Mononuclear cell (primary cell): ENCODE results near the gene CITED4. TPM values are rescaled to one million over a fixed set of nuclear protein-coding genes. Genes with fewer than 3 reads are reported as not detected.

Experiments
- H3K27me3 ChIP-seq: 2 replicates; pipeline ENCODE4 v1.6.0; 2011; ENCODE audit warnings: low read length, control low read depth; ENCODE audit not compliant: insufficient read depth
- H3K4me1 ChIP-seq: 2 replicates; pipeline ENCODE4 v1.5.1; 2011; ENCODE audit warnings: mild to moderate bottlenecking, low read length, control low read depth; ENCODE audit not compliant: insufficient read depth
- H3K4me3 ChIP-seq: 2 replicates; pipeline ENCODE4 v1.5.1; 2011; ENCODE audit warnings: mild to moderate bottlenecking, low read length, moderate library complexity
- H3K9me3 ChIP-seq: 2 replicates; pipeline ENCODE4 v1.5.1; 2011; ENCODE audit warnings: low read depth, mild to moderate bottlenecking, control low read depth, low read length
- total RNA-seq: library from RNA; depleted of rRNA; stranded (reverse); fragments of >200 nt; gene quantifications from one replicate; pipeline ENCODE4 v1.2.3, GENCODE V29; 2012

Gene CITED4
- total RNA-seq, 1 donor = 14.4 TPM

DNA sequence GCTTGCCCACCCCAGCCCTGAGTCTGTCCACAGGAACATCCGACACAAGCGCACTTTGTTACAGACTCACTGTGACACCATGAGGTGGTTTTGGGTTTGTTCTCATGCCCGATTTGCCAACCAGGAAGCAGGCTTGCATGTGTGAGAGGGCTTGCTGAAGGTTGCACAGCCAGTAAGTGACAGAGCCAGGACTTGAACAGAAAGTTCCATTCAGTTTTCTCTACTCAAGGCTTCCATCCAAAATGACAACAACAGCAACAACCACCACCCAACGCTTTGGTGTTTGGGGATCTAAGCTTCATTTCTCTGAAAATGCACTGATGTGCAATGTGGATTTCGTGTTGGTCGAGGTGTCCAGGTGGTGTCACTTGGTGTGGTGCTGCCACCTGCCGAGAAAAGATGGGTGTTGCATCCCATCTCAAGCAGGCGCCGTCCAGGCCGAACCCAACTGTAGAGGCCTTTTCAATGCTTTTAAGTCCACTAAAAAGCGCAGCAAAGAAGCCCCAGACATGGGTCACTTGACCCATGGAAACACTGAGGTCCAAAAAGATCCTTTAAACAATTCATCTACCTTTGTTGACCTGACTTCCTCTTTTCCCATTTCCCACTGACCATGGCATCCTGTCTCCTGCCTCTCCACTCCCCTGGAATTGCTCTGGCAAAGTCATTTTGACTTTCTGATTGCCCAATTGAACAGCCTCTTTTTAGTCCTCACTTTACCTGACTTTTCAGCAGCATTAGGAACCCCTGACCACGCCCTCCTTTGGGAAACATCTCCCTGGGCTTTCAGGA is 12.2 kb downstream of the CITED4 start:
- Histone ChIP-seq H3K4me3 (no peak overlapping the region), H3K9me3 (no peaks in the 10 kb centered on the region), H3K27me3 (no peaks in the 10 kb centered on the region), H3K4me1 (peaks cover 17% of the 10 kb centered on the region)

DNA sequence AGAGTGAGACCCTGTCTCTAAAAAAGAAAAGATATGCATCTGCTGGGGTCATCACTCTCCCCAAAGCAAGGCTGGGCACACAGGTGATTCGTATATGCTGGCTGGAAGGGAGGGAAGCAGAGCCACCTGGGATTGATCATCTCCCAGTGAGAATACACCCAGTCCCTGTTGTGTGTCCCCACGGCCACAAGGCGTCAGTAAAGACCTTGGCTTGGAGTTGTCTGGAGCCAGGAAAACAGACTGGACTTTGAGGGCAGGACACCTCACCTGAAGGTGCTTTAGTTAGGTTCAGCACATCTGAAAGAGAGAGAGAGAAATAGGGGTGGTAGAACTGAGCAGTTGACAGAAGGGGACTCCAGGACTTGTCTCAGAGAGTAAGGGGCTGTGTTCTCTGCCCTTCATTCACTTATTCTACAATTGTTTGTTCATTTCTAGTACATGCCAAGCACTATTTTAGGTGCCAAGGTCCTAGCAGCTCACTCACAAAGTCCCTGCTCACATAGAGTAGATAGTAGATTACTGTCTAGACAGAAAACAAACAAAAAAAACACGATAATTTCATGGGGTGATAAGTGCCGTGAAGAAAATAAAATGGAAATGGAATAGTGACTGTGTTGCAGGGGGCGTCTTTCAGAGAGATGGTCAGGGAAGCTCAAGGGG is 13.5 kb downstream of the CITED4 start:
- H3K27me3 ChIP-seq = no peaks in the 10 kb centered on the region
- no peaks in the 10 kb centered on the region for H3K9me3 ChIP-seq
- H3K4me3 ChIP-seq = no peak overlapping the region
- H3K4me1 ChIP-seq = peaks cover 20% of the 10 kb centered on the region

DNA sequence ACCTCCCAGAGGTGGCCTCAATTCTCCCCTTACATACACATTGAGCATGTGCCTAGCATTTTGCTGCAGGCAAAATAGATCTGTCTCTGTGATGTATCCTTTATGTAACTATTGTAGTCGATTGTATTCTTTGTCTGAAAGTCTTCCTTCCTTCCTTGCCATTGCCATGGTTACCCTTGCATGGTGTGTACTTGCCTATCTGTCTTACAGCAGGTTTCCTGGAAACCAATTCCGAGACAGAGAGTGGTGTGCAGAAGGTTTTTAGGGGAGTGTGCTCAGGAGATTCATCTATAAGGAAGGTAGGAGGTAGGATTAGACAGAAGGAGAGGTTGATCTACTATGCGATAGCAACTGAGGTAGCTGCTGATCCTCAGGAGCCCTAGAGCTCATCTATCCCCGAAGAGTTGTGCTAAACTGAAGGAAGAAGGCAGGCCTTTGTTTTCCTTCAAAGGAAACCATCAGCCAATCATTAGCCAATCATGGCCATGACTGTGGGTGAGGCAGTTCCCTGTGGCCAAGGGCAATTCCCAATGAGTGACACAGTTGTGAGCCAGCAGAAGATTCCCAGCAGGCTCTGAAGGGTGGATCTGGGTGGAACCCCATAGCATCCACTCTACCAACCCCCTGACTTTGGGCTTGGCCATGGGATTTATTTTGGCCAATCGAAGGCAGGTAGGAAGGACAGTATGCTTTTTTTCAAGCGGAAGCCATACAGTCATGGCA is 15.0 kb downstream of the CITED4 start:
- peaks cover 20% of the 10 kb centered on the region for H3K4me1 ChIP-seq
- no peaks in the 10 kb centered on the region for H3K9me3 ChIP-seq

DNA sequence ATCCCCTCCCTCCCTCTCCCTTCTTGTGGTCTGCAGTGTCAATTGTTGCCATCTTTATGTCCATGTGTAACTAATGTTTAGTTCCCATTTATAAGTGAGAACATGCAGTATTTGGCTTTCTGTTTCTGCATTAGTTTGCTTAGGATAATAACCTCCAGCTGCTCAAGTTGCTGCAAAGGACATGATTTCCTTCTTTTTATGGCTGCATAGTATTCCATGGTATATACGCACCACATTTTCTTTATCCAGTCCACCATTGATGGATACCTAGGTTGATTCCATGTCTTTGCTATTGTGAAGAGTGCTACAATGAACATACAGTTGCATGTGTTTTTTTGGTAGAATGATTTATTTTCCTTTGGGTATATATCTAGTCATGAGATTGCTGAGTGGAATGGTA is 16.3 kb downstream of the CITED4 start:
- no peaks in the 10 kb centered on the region for H3K27me3 ChIP-seq
- no peak overlapping the region for H3K4me3 ChIP-seq
- no peaks in the 10 kb centered on the region for H3K9me3 ChIP-seq
- H3K4me1 ChIP-seq = peaks cover 25% of the 10 kb centered on the region

More for the DNA sequence above, 15.0 kb downstream of the CITED4 start:
- no peak overlapping the region for H3K4me3 ChIP-seq
- H3K27me3 ChIP-seq = no peaks in the 10 kb centered on the region

DNA sequence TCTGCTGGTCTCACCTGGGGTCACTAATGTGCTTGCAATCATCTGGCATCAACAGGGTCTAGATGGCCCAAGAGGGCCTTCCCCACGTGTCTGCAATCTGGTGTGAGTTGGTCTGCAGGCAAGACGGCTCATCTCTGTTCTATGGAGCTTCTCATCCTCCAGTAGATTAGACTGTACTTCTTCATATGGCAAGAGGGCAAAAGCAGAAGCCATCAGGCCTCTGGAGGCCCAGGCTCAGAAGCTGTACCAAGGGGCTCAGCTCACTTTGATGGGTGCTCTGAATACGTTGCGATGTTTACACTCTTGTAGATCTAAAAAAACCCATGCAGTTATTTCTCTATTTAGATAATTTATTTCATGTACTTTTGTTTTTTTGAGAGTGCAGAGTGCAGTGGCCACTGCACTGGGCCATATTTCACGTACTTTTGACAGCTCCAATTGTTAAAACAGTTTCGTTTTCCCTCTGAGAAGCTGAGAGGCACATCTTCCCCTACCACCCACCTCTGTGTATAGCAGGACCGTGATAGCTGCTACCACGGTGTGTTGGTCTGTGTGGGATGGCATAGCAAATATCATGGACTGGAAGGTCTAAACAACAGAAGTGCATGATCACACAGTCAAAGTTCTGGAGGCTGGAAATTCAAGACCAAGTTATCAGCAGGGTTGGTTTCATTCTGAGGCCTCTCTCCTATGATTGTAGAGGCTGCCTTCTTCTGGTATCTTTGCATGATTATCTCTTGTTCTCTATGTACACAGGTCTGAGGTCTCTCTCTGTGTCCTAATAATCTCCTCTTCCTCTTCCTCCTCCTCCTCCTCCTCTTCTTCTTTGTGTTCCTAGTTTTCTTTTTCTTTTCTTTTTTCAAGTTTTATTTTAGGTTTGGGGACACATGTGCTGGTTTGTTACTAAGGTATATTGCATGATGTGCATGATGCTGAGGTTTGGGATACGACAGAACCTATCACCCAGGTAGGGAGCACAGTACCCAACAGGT is 17.0 kb downstream of the CITED4 start:
- no peak overlapping the region for H3K4me3 ChIP-seq
- H3K9me3 ChIP-seq = no peaks in the 10 kb centered on the region
- H3K4me1 ChIP-seq = peaks cover 30% of the 10 kb centered on the region
- H3K27me3 ChIP-seq = no peaks in the 10 kb centered on the region

DNA sequence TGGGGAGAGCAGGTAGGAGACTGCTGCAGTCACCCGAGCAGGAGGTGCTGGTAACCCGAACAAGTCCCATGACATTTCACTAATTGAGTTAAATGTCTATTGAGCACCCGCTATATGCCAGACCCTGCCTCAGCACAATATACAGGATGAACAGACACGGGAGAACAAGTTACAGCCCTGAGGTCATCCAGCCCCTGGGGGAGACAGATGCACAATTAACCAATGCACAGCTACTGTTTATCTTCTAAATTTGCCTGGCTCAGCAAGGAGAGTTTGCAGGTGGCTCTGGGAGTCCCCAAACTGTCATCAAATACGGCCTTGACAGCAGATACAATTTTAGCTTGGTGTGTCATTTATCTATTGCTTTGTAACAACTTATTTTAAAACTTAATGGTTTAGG is 18.1 kb downstream of the CITED4 start:
- H3K9me3 ChIP-seq = no peaks in the 10 kb centered on the region

DNA sequence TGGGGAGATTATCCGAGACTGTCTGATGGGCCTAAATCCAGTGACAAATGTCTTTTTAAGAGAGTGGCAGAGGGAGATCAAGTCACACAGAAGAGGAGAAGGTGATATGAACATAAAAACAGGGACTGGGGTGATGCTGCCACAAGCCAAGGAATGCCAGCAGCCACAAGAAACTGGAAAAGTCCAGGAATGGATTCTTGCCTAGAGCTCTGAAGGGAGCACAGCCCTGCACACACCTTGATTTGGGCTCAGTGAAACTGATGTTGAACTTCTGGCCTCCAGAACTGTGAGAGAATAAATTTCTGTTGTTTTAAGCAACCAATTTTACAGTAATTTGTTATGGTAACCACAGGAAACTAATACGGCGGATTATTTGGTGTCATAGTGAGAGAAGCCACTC is 19.5 kb downstream of the CITED4 start:
- no peaks in the 10 kb centered on the region for H3K9me3 ChIP-seq
- H3K27me3 ChIP-seq = no peaks in the 10 kb centered on the region
- no peak overlapping the region for H3K4me3 ChIP-seq
- H3K4me1 ChIP-seq = peaks cover 20% of the 10 kb centered on the region

More for the DNA sequence above, 18.1 kb downstream of the CITED4 start:
- Histone ChIP-seq H3K4me1 (peaks cover 20% of the 10 kb centered on the region), H3K4me3 (no peak overlapping the region), H3K27me3 (no peaks in the 10 kb centered on the region)

DNA sequence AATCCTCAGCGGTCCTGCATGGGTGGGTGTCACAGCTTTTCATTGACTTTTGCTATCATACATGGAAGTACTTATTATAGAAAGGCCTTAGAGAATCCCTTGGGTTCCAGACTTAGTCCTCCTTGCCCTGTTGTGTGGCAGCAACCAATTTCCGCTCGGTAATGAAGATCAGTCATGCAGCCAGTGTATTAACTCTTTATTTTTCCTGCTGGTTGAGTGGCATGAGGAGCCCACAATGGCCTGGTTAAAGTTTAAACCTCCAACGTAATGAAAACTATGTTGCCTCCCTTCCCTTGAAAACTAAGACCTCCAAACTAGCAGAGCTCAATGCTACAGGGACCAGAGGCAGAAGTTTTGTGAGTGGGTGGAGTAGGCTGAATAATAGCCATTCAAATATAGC is 20.0 kb downstream of the CITED4 start:
- Histone ChIP-seq H3K27me3 (no peaks in the 10 kb centered on the region), H3K9me3 (no peaks in the 10 kb centered on the region), H3K4me3 (no peak overlapping the region), H3K4me1 (peaks cover 20% of the 10 kb centered on the region)

DNA sequence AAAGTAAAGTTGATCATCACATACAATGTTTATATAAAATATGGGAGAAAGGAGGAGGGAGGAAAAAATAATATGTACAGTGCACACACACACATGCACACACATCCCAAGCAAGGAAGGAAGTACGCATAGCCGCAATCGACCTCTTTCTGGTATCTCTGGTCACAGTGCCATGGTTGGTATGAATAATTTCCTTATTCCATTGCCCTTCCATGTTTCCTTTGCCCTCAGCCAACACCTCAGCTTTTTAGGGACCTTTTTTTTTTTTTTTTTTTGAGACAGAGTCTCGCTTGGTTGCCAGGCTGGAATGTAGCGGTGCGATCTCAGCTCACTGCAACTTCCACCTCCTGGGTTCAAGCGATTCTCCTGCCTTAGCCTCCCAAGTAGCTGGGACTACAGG is 20.6 kb downstream of the CITED4 start:
- Histone ChIP-seq H3K4me3 (no peak overlapping the region), H3K4me1 (peaks cover 20% of the 10 kb centered on the region), H3K27me3 (no peaks in the 10 kb centered on the region), H3K9me3 (no peaks in the 10 kb centered on the region)

DNA sequence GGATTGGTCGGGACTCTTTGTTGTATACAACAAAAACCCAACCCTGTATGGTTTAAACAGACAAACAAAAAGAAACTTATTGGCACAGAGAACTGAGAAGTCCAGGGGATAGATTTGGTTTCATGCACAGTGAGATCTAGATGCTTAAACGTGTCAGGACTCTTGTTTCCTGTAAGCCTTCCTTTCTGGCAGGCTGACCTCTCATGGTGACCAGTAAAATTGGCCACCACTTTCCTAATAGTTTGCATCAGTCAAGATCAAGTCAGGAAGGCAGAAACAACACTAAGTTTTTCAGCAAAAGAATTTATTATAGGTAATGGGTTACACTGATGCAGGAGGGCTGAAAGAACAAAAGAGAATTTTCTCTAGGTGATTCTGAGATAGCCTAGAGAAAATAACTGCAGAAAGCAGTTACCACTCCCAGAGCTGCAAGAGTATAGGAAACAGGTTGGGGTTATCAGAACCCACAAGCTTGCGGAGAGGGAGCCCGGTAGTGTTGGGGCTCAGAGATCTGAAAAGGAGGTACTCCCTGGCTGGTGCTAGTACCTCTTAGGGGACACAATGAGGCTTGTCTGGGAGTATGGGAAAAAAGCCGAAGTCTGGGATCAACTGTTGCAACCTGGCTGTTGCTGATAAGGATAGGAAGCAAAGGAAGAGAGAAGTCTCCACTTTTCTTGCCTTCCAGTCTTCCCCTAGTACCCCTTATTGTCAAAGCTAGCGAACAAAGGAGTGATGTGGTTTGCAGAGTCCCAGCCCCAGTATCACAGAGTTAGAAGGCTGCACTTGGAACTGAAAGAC is 21.4 kb downstream of the CITED4 start:
- H3K4me3 ChIP-seq = no peak overlapping the region
- no peaks in the 10 kb centered on the region for H3K27me3 ChIP-seq
- H3K4me1 ChIP-seq = peaks cover 20% of the 10 kb centered on the region
- no peaks in the 10 kb centered on the region for H3K9me3 ChIP-seq

DNA sequence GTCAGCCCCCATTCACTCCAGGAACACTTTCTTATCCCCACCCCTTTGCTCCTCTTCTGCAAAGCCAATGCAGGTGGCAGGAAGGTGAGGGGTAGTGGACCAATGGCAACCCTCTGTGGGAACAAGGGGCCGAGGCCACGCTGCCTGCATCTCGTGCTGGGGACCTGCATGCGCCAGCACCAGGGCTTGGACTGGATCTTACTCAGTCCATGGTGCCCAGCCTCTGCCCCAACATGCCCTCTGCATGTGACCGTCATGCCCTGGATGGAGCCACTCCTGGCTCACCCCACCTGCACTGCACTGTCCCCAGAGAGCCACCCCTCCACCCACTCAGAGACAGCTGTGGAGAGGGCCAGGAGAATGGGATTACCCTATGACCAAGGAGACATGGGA is 22.2 kb downstream of the CITED4 start:
- peaks cover 12% of the 10 kb centered on the region for H3K4me1 ChIP-seq
- H3K4me3 ChIP-seq = no peak overlapping the region
- H3K27me3 ChIP-seq = no peaks in the 10 kb centered on the region
- H3K9me3 ChIP-seq = no peaks in the 10 kb centered on the region

DNA sequence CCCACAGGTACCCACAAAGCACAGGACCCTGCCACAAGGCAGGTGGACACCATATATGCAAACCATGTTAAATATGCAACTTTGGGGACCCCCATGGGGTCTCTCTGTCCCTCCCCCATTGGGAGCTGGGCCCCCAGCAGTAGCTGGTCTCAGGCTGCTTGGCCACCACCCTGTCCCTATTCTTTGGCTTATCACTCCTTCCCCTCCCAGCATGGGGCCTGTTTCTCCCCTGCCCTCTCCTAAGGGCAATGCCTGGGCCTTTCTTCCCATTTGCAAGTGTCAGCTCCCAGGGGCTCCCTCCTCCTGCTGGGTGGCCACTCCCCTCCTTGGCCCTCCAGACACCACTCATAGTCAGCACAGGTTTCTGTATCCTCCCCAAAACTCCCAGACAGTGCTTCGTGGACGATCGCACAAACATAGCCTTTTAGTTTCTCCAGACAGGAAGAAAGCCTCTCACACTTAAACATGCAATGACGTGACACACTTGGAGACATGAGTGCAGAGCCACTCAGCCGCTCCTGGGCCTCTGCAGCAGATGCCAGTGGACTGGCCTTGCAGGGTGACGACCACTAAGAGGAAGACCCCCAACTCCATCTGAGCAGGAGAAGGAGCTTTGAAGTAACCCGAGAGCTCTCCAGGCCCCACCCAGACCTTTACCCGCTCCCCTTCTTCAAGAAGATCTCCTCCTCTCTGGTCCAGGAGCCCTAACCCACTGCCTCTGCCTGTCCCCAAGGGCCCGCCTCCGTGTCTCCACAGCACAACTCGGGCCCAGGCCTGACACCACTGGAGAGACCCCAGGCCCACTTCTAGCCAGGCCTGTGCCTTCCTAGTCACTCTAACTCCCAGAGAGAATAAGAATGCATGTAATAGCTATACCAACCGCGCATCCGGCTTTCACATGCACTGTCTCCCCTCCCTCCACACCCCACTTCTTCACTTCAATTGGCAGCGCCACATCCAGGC is 22.9 kb downstream of the CITED4 start:
- Histone ChIP-seq H3K4me3 (no peak overlapping the region), H3K4me1 (peaks cover 9% of the 10 kb centered on the region), H3K9me3 (no peaks in the 10 kb centered on the region), H3K27me3 (no peaks in the 10 kb centered on the region)
